Erythroblast (primary cell): ENCODE data around the gene ELANE.

Experiments used
- GATA1 ChIP-seq: IDR thresholded peaks from 2 replicates; pipeline ENCODE4 v1.6.1; 2011; ENCODE audit warnings: low read depth, mild to moderate bottlenecking, control low read depth, low read length, moderate library complexity
- POLR2A ChIP-seq: IDR thresholded peaks from 2 replicates; pipeline ENCODE4 v1.6.1; 2011; ENCODE audit warnings: mild to moderate bottlenecking, low read length

GRCh38 chr19:810077-810855 lies 41.8 kb upstream of the ELANE start:
- TF ChIP-seq POLR2A = no peak
- TF ChIP-seq GATA1 = no peak
